K562 (cell line): ENCODE measurements around the gene SCAF11. TPM values are rescaled to one million over a fixed set of nuclear protein-coding genes. Genes with fewer than 3 reads are reported as not detected.
A peak's percentile ranks its signal among the peaks of the same experiment; 100 is the strongest.

Source experiments
- ATAC-seq: fragments of 200-7000 bp; cut with Tn5 transposase; 3 replicates; pipeline ENCODE4 v1.9.1; 2020; ENCODE audit warnings: moderate library complexity
- BruUV-seq: library from RNA; stranded (reverse); fragments of 400-500 nt; replicated peaks from 2 replicates; lab custom pipeline; 2021; lab: Mats Ljungman, UMichigan
- CTCF ChIA-PET: fragments of 300-600 bp; formaldehyde crosslinking; extraction: SDS; loops from one replicate; lab custom pipeline; 2021; ENCODE audit warnings: low intra/inter-chr PET ratio; lab: Yijun Ruan, JAX
- POLR2A ChIA-PET: fragments of 300-600, 350-650 bp; sonication (Branson Sonifier 250); formaldehyde crosslinking; extraction: SDS; loops from one replicate; lab custom pipeline; 2021; ENCODE audit warnings: antibody characterized with exemption, inconsistent platforms; lab: Yijun Ruan, JAX
- DNase-seq, 4 experiments: peaks; one replicate each; pipeline versions ENCODE4 v3.0.0 to v3.0.0-alpha.2; 2011 to 2018; ENCODE audit warnings: low spot score in 3 of 4, mixed read lengths in 3 of 4; ENCODE audit errors: extremely low read depth in 1 of 4
- FAIRE-seq: peaks from 2 replicates; lab custom pipeline; 2011; peaks lifted over from hg19 to GRCh38; lab: Jason Lieb, UNC
- H2AFZ ChIP-seq: 2 replicates; pipeline ENCODE4 v1.6.0; 2011; ENCODE audit warnings: low read depth, low read length, control low read depth, inconsistent platforms
- H3K27ac ChIP-seq: fragments of 200-600 bp; 3 replicates; pipeline ENCODE4 v1.8.0; 2011; ENCODE audit warnings: low read depth, mild to moderate bottlenecking, control low read depth, inconsistent platforms, low read length, moderate library complexity, mixed read lengths; ENCODE audit errors: extremely low read depth
- H3K27me3 ChIP-seq, 2 experiments: fragments of 300-600 bp in 1 of 2; 2 replicates in 1 of 2; 3 replicates in 1 of 2; pipeline versions ENCODE4 v1.6.0 to v1.8.0; 2011; ENCODE audit warnings: inconsistent platforms in 2 of 2, low read length in 2 of 2, mild to moderate bottlenecking in 1 of 2, mixed read lengths in 1 of 2, moderate library complexity in 1 of 2; ENCODE audit not compliant: control insufficient read depth in 2 of 2, insufficient read depth in 2 of 2
- H3K36me3 ChIP-seq: fragments of 300-600 bp; 3 replicates; pipeline ENCODE4 v1.8.0; 2011; ENCODE audit warnings: mild to moderate bottlenecking, low read length, inconsistent platforms; ENCODE audit not compliant: control insufficient read depth, insufficient read depth
- H3K4me1 ChIP-seq, 2 experiments: fragments of 200-600 bp in 1 of 2; replicated peaks in 1 of 2; 2 replicates in 1 of 2; 3 replicates in 1 of 2; pipeline versions ENCODE4 v1.5.1 to v1.8.0; 2011; ENCODE audit warnings: inconsistent platforms in 2 of 2, low read length in 2 of 2, mild to moderate bottlenecking in 1 of 2, mixed read lengths in 1 of 2, moderate library complexity in 1 of 2; ENCODE audit not compliant: control insufficient read depth in 2 of 2, insufficient read depth in 2 of 2
- H3K4me2 ChIP-seq: 2 replicates; pipeline ENCODE4 v1.6.1; 2011; ENCODE audit warnings: low read length, control low read depth, inconsistent platforms, mixed read lengths; ENCODE audit not compliant: insufficient read depth
- H3K4me3 ChIP-seq: fragments of 200-600 bp; sonication (generic), shearing (Covaris generic); 2 replicates; pipeline ENCODE4 v1.5.1; 2016; ENCODE audit warnings: control low read depth, inconsistent platforms
- H3K79me2 ChIP-seq: fragments of 200-600 bp; 3 replicates; pipeline ENCODE4 v1.8.0; 2011; ENCODE audit warnings: low read length, inconsistent platforms; ENCODE audit not compliant: control insufficient read depth, insufficient read depth
- H3K9ac ChIP-seq, 2 experiments: 2 replicates each; pipeline versions ENCODE4 v1.6.0 to v1.6.1; 2011; ENCODE audit warnings: low read depth in 2 of 2, low read length in 2 of 2, control low read depth in 1 of 2, inconsistent platforms in 1 of 2, mild to moderate bottlenecking in 1 of 2, mixed read lengths in 1 of 2; ENCODE audit not compliant: insufficient read depth in 1 of 2
- H3K9me1 ChIP-seq: one replicate; pipeline ENCODE4 v1.6.0; 2011; ENCODE audit warnings: inconsistent platforms, mild to moderate bottlenecking, low read length, moderate library complexity; ENCODE audit not compliant: control insufficient read depth, insufficient read depth
- H3K9me3 ChIP-seq: replicated peaks from 2 replicates; pipeline ENCODE4 v1.5.1; 2011; ENCODE audit warnings: low read depth, low read length, inconsistent platforms; ENCODE audit not compliant: control insufficient read depth, insufficient read depth
- H4K20me1 ChIP-seq: replicated peaks from 2 replicates; pipeline ENCODE4 v1.6.1; 2011; ENCODE audit warnings: low read length, inconsistent platforms, mixed read lengths; ENCODE audit not compliant: control insufficient read depth, insufficient read depth
- CEBPB ChIP-seq: fragments of 450-650 bp; IDR thresholded peaks from 2 replicates; pipeline ENCODE4 v1.6.1; 2016; ENCODE audit warnings: missing genetic modification characterization, missing compliant biosample characterization
- CEBPG ChIP-seq, 3 experiments: fragments of 200-800 bp in 1 of 3; sonication (Bioruptor generic) in 1 of 3; sonication (generic) in 1 of 3; formaldehyde crosslinking in 1 of 3; IDR thresholded peaks in 2 of 3; conservative IDR thresholded peaks in 1 of 3; 2 replicates each; pipeline versions ENCODE4 v1.6.1 to v1.8.0; 2016 to 2022; ENCODE audit warnings: missing compliant biosample characterization in 2 of 3, missing genetic modification characterization in 2 of 3, mild to moderate bottlenecking in 1 of 3, missing genetic modification reagents in 1 of 3
- E2F5 ChIP-seq: sonication (generic); formaldehyde crosslinking; IDR thresholded peaks from 2 replicates; pipeline ENCODE4 v1.8.0; 2022; ENCODE audit warnings: mild to moderate bottlenecking, missing genetic modification reagents
- HNRNPH1 ChIP-seq: fragments of 200-400 bp; formaldehyde crosslinking; optimal IDR thresholded peaks from 2 replicates; pipeline ENCODE3; 2017; ENCODE audit warnings: low read depth, mild to moderate bottlenecking, low read length, moderate library complexity
- KDM2B ChIP-seq: fragments of 250-450 bp; sonication (Bioruptor Pico); IDR thresholded peaks from 2 replicates; pipeline ENCODE4 v1.8.0; 2021; ENCODE audit warnings: mild to moderate bottlenecking, moderate library complexity
- L3MBTL2 ChIP-seq: fragments of 450-650 bp; IDR thresholded peaks from 2 replicates; pipeline ENCODE4 v1.6.1; 2016; ENCODE audit warnings: mild to moderate bottlenecking, moderate library complexity
- NR4A1 ChIP-seq, 2 experiments: fragments of 250-450 bp in 1 of 2; fragments of 450-650 bp in 1 of 2; sonication (Bioruptor Pico) in 1 of 2; IDR thresholded peaks; 2 replicates each; pipeline versions ENCODE4 v1.4.0 to v1.6.1; 2016 to 2020; ENCODE audit warnings: mild to moderate bottlenecking in 2 of 2, missing compliant biosample characterization in 1 of 2, missing genetic modification characterization in 1 of 2, moderate library complexity in 1 of 2
- RBM15 ChIP-seq: fragments of 200-400 bp; formaldehyde crosslinking; IDR thresholded peaks from 2 replicates; pipeline ENCODE4 v1.6.1; 2018; ENCODE audit warnings: mild to moderate bottlenecking, low read length, moderate library complexity; ENCODE audit not compliant: insufficient read depth
- RUNX1 ChIP-seq: sonication (generic); IDR thresholded peaks from 2 replicates; pipeline ENCODE4 v1.6.1; 2016; ENCODE audit warnings: antibody characterized with exemption, low read depth
- TFAM ChIP-seq: fragments of 250-450 bp; sonication (Bioruptor Pico); conservative IDR thresholded peaks from 2 replicates; pipeline ENCODE4 v1.5.0; 2021; ENCODE audit warnings: mild to moderate bottlenecking, moderate library complexity
- TOE1 ChIP-seq, 2 experiments: fragments of 450-650 bp in 1 of 2; sonication (generic) in 1 of 2; formaldehyde crosslinking in 1 of 2; IDR thresholded peaks; 2 replicates each; pipeline versions ENCODE4 v1.7.1 to v1.8.0; 2016 to 2022; ENCODE audit warnings: borderline replicate concordance in 2 of 2, mild to moderate bottlenecking in 2 of 2, antibody characterized with exemption in 1 of 2, inconsistent platforms in 1 of 2, low read depth in 1 of 2, missing genetic modification reagents in 1 of 2, moderate library complexity in 1 of 2
- ZBTB34 ChIP-seq: fragments of 250-450 bp; sonication (Bioruptor Pico); IDR thresholded peaks from 2 replicates; pipeline ENCODE4 v1.8.0; 2021; ENCODE audit warnings: mild to moderate bottlenecking, moderate library complexity
- ZNF764 ChIP-seq: fragments of 250-450 bp; sonication (Bioruptor Pico); IDR thresholded peaks from 2 replicates; pipeline ENCODE4 v1.4.0; 2020; ENCODE audit warnings: low read depth, mild to moderate bottlenecking, moderate library complexity
- WGBS: fragments of 100-300 bp; shearing (Covaris generic); methylation state at CpG from one replicate; pipeline ENCODE4 v1.1.6; 2016; ENCODE audit warnings: low coverage, mixed read lengths; ENCODE audit not compliant: insufficient coverage; ENCODE audit errors: missing lambda C conversion rate; 5-methylcytosine and 5-hydroxymethylcytosine counted together
- in situ Hi-C: fragments of 300-500 bp; cut with MboI; formaldehyde crosslinking; loops from 4 replicates; pipeline ENCODE4 v1.15.0; 2018; ENCODE audit warnings: inconsistent platforms, mixed read lengths
- intact Hi-C: fragments of 100-400 bp; cut with micrococcal nuclease; formaldehyde crosslinking; loops from 2 replicates; pipeline ENCODE4 v1.14.2; 2022
- polyA plus RNA-seq, 8 experiments: library from polyadenylated mRNA; depleted of rRNA in 4 of 8; stranded (reverse) in 5 of 8; unstranded in 3 of 8; fragments of >200 nt; fragmentation: Nextera tagmentation in 2 of 8; fragmentation: Illumina TruSeq in 1 of 8; extraction: Ambion mirVana in 2 of 8; extraction: Trizol in 1 of 8; gene quantifications; 2 replicates each; pipeline versions ENCODE4 v1.2.1 to v1.2.3, GENCODE V29; 2011 to 2014; ENCODE audit warnings: inconsistent platforms in 1 of 8, missing spikeins in 1 of 8
- total RNA-seq, 7 experiments: library from RNA; depleted of rRNA in 6 of 7; stranded (reverse); fragments of >200 nt in 6 of 7; fragmentation: Illumina TruSeq in 2 of 7; extraction: Trizol in 2 of 7; gene quantifications; 2 replicates each; pipeline versions ENCODE4 v1.2.1 to v1.2.3, GENCODE V29; 2011 to 2021; ENCODE audit warnings: low replicate concordance in 1 of 7

Gene SCAF11
- total and polyA plus RNA-seq, 9 of the 15 experiments (the other 6 are each of a cell fraction or from before 2014, with no cell fraction given) = 30.4 to 119 (median 80.0) TPM

GRCh38 chr12:45978108-45978507 is 12.3 kb downstream of the SCAF11 start:
- DNase-seq = no peak
- FAIRE-seq = no peak
- WGBS = 56% methylated on average over 2 of the region's 2 CpGs
- ChIA-PET POLR2A (interaction anchor here (1.0 kb wide), 1 partner anchor 12 kb away, joined by 3 read pairs; the partner anchor contains the start of gene SCAF11), CTCF (no interaction called here)
- H3K79me2 ChIP-seq = peaks cover 100% of the 10 kb centered on the region
- H3K9me1 ChIP-seq = no peaks in the 10 kb centered on the region
- BruUV-seq = no TSS peak
- peaks cover 11% of the 10 kb centered on the region; the same call in 1 of the 2 replicates for H4K20me1 ChIP-seq
- no peak; the same call in 2 of the 3 replicates for ATAC-seq
- in situ Hi-C loops = no loop called here
- H3K4me3 ChIP-seq = no peak overlapping the region
- H3K27me3 ChIP-seq = no peaks in the 10 kb centered on the region
- H3K9ac ChIP-seq = no peak overlapping the region
- H3K36me3 ChIP-seq = peaks cover 30% of the 10 kb centered on the region
- TF ChIP-seq CEBPB (tag) (peak; percentile 58), NR4A1 (CRISPR knock-in tag; IDR thresholded peaks at IDR 0.05) (no peak), NR4A1 (tag; IDR thresholded peaks at IDR 0.05) (no peak), CEBPG (CRISPR knock-in tag; IDR thresholded peaks at IDR 0.05) (no peak), CEBPG (tag; conservative IDR thresholded peaks at IDR 0.05 in 1 of 2, IDR thresholded peaks at IDR 0.05 in 1 of 2) (no peak)
- H3K4me1 ChIP-seq = peaks cover 5 to 13% of the 10 kb centered on the region in 2 experiments; a peak in 3 of 5 replicates
- H2AFZ ChIP-seq = no peak overlapping the region
- no peak overlapping the region for H3K27ac ChIP-seq
- H3K4me2 ChIP-seq = no peak overlapping the region
- intact Hi-C loops = no loop called here
- H3K9me3 ChIP-seq = no peaks in the 10 kb centered on the region

GRCh38 chr12:45977620-45978019 is 12.8 kb downstream of the SCAF11 start:
- in situ Hi-C loops = no loop called here
- H3K36me3 ChIP-seq = peaks cover 25% of the 10 kb centered on the region
- peak; percentile 49 for ATAC-seq
- no peak for FAIRE-seq
- POLR2A ChIA-PET = interaction anchor here (0.8 to 1.0 kb wide), 2 partner anchors 12 to 13 kb away, joined by 3 read pairs; partner anchors contain the start of gene SCAF11
- H3K79me2 ChIP-seq = peaks cover 98% of the 10 kb centered on the region
- H3K27ac ChIP-seq = no peak overlapping the region
- CTCF ChIA-PET = no interaction called here
- H3K9me1 ChIP-seq = no peaks in the 10 kb centered on the region
- H2AFZ ChIP-seq = no peak overlapping the region
- no peaks in the 10 kb centered on the region for H3K9me3 ChIP-seq
- BruUV-seq = no TSS peak
- no peak overlapping the region for H3K4me2 ChIP-seq
- H3K9ac ChIP-seq = no peak overlapping the region
- H3K4me3 ChIP-seq = no peak overlapping the region
- TF ChIP-seq RBM15 = no peak
- no peak for TF ChIP-seq ZNF764
- no peak for TF ChIP-seq KDM2B
- TF ChIP-seq RUNX1 = no peak
- TF ChIP-seq ZBTB34 (CRISPR knock-in tag) = no peak
- no peak for TF ChIP-seq TFAM
- no peak for TF ChIP-seq HNRNPH1
- TF ChIP-seq L3MBTL2 = no peak
- TF ChIP-seq TOE1 (IDR thresholded peaks at IDR 0.05; ENCODE audit: borderline replicate concordance) = no peak
- no peak for TF ChIP-seq TOE1 (CRISPR knock-in tag; IDR thresholded peaks at IDR 0.05; ENCODE audit: borderline replicate concordance, low read depth)
- TF ChIP-seq E2F5 (CRISPR knock-in tag) = no peak
- H3K4me1 ChIP-seq = peaks cover 5 to 13% of the 10 kb centered on the region in 2 experiments; a peak in 3 of 5 replicates
- intact Hi-C loops = no loop called here
- no peak for DNase-seq
- no peaks in the 10 kb centered on the region for H3K27me3 ChIP-seq
- H4K20me1 ChIP-seq = peaks cover 11% of the 10 kb centered on the region; the same call in 1 of the 2 replicates
